Measurements from ENCODE around the gene MYO18B. TPM values are rescaled to one million over a fixed set of nuclear protein-coding genes. Genes with fewer than 3 reads are reported as not detected.

MYO18B gene
- total RNA-seq, 1 experiment from 2014 or later: 0.05 TPM

DNA sequence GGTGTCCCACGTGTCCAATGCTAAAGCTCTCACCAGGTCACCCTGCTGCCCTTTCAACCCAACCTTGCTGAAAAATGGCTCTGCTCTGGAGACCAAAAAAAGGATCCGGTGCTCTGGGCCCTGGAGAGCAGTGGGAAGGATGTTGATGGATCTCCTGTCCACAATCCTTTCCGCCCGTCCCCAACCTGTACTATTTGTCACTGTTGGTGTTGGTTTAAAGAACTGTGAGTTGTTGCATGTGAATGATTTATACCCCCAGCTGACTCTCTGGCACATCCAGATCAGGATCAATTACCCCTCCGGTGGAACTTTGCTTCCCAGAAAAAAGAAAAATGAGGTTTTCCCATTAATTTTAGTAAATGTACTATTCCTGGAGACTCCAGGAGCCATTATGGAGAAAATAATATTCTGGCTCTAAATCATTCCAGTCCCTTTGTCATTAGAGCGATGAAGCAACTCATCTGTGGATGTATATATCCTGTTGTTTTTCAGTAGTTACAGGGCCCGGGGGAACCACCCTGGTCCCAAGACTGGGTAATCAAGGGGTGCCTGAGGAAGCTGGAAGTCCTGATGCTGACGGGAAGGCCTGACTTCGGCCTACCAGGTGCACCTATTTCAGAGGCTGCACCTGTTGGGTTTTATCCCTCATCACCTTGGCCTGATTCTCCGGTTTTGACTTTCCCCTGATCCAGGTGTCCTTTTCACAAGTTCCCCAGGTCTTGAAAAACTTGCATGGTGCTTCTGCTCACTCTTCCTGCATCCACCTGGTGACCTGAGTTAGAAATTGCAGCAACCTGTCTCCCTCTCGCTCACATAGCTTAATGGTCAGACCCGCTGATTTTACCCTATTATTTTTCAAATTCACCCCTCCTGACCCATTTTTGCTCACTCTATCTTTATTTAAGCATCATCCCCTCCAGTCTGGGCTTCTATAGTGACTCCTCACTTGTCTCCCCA lies 218.1 kb downstream of the MYO18B start:
- no peaks in the 10 kb centered on the region for H4K20me1 ChIP-seq (ENCODE audit: insufficient read depth)
- H3K4me1 ChIP-seq (ENCODE audit: control insufficient read depth in 1 of 2, insufficient read depth in 2 of 2, low read length in 2 of 2): no peaks in the 10 kb centered on the region
- BruUV-seq (replicated peaks): no TSS peak
- H2AFZ ChIP-seq (ENCODE audit: low read depth, low read length, poor library complexity, severe bottlenecking): no peak overlapping the region
- no peak overlapping the region for H3K4me2 ChIP-seq (ENCODE audit: low read length)
- no peaks in the 10 kb centered on the region for H3K9me3 ChIP-seq (ENCODE audit: control insufficient read depth in 1 of 2, insufficient read depth in 1 of 2, low read depth in 1 of 2, low read length in 2 of 2)
- H3K27me3 ChIP-seq (ENCODE audit: insufficient read depth, low read length): peaks cover 94% of the 10 kb centered on the region
- H3K9ac ChIP-seq (ENCODE audit: low read length): no peak overlapping the region
- no peak for DNase-seq (ENCODE audit: low read depth, low spot score)
- ChIA-PET POLR2A (interaction anchor here (0.9 kb wide), 1 partner anchor 10 kb away, joined by 3 read pairs; no protein-coding TSS in a partner anchor), CTCF (no interaction called here), RAD21 (ENCODE audit: low non-redundant PET in 1 of 2, low total read pairs in 2 of 2, uncharacterized antibody in 2 of 2, unreplicated experiment in 2 of 2) (no interaction called here)
- no peaks in the 10 kb centered on the region for H3K36me3 ChIP-seq (ENCODE audit: control insufficient read depth in 1 of 2, insufficient read depth in 2 of 2, low read length in 2 of 2)
- H3K79me2 ChIP-seq (ENCODE audit: insufficient read depth, low read length): no peaks in the 10 kb centered on the region
- TF ChIP-seq, protein P1, sequence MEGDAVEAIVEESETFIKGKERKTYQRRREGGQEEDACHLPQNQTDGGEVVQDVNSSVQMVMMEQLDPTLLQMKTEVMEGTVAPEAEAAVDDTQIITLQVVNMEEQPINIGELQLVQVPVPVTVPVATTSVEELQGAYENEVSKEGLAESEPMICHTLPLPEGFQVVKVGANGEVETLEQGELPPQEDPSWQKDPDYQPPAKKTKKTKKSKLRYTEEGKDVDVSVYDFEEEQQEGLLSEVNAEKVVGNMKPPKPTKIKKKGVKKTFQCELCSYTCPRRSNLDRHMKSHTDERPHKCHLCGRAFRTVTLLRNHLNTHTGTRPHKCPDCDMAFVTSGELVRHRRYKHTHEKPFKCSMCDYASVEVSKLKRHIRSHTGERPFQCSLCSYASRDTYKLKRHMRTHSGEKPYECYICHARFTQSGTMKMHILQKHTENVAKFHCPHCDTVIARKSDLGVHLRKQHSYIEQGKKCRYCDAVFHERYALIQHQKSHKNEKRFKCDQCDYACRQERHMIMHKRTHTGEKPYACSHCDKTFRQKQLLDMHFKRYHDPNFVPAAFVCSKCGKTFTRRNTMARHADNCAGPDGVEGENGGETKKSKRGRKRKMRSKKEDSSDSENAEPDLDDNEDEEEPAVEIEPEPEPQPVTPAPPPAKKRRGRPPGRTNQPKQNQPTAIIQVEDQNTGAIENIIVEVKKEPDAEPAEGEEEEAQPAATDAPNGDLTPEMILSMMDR (IDR thresholded peaks at IDR 0.05 in 2 of 3, conservative IDR thresholded peaks at IDR 0.05 in 1 of 3; ENCODE audit: borderline replicate concordance in 1 of 3, insufficient read depth in 1 of 3, low read depth in 2 of 3, low read length in 2 of 3): no peak
- TF ChIP-seq EGR1 (IDR thresholded peaks at IDR 0.05; ENCODE audit: low read depth) (no peak), EZH2phosphoT487 (IDR thresholded peaks at IDR 0.05; ENCODE audit: borderline replicate concordance) (no peak), POLR2AphosphoS5 (IDR thresholded peaks at IDR 0.05; ENCODE audit: low read depth, low read length) (no peak), POLR2A (IDR thresholded peaks at IDR 0.05; ENCODE audit: borderline replicate concordance, extremely low read depth, insufficient read depth, insufficient read length) (no peak), ZNF274 (IDR thresholded peaks at IDR 0.05; ENCODE audit: low read depth, low read length) (no peak), JUND (IDR thresholded peaks at IDR 0.05) (no peak), ELF1 (IDR thresholded peaks at IDR 0.05; ENCODE audit: borderline replicate concordance, low read depth) (no peak), FOSL1 (IDR thresholded peaks at IDR 0.05; ENCODE audit: low read depth) (no peak), CEBPB (IDR thresholded peaks at IDR 0.05; ENCODE audit: low read depth) (no peak), TCF7L2 (IDR thresholded peaks at IDR 0.05; ENCODE audit: borderline replicate concordance, extremely low read depth, insufficient read depth, insufficient read length) (no peak), SRF (IDR thresholded peaks at IDR 0.05; ENCODE audit: low read depth) (no peak)
- TF ChIP-seq, protein P2, sequence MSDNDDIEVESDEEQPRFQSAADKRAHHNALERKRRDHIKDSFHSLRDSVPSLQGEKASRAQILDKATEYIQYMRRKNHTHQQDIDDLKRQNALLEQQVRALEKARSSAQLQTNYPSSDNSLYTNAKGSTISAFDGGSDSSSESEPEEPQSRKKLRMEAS (IDR thresholded peaks at IDR 0.05): no peak
- TF ChIP-seq, protein P3, sequence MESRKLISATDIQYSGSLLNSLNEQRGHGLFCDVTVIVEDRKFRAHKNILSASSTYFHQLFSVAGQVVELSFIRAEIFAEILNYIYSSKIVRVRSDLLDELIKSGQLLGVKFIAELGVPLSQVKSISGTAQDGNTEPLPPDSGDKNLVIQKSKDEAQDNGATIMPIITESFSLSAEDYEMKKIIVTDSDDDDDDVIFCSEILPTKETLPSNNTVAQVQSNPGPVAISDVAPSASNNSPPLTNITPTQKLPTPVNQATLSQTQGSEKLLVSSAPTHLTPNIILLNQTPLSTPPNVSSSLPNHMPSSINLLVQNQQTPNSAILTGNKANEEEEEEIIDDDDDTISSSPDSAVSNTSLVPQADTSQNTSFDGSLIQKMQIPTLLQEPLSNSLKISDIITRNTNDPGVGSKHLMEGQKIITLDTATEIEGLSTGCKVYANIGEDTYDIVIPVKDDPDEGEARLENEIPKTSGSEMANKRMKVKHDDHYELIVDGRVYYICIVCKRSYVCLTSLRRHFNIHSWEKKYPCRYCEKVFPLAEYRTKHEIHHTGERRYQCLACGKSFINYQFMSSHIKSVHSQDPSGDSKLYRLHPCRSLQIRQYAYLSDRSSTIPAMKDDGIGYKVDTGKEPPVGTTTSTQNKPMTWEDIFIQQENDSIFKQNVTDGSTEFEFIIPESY (IDR thresholded peaks at IDR 0.05; ENCODE audit: extremely low read depth, insufficient replicate concordance, low read length): no peak
- intact Hi-C loops (cut with micrococcal nuclease): no loop called here
- no peak overlapping the region for H3K27ac ChIP-seq (ENCODE audit: low read depth, low read length)
- H3K4me3 ChIP-seq (replicated peaks in 1 of 2; ENCODE audit: low read depth in 1 of 2, low read length in 2 of 2): no peak overlapping the region
- H3K9me2 ChIP-seq (ENCODE audit: insufficient read depth): no peaks in the 10 kb centered on the region
- no peak for ATAC-seq
